AG04450 (cell line): ENCODE results near the gene DNPH1. TPM values are rescaled to one million over a fixed set of nuclear protein-coding genes. Genes with fewer than 3 reads are reported as not detected.

ENCODE experiments used
- CTCF ChIA-PET: fragments of 300-600, 350-600 bp; formaldehyde crosslinking; extraction: SDS; loops from one replicate; lab custom pipeline; 2022; ENCODE audit warnings: antibody characterized with exemption, inconsistent platforms; lab: Charles Lee
- POLR2A ChIA-PET: fragments of 350-600 bp; formaldehyde crosslinking; extraction: SDS; loops from one replicate; lab custom pipeline; 2021; ENCODE audit warnings: antibody characterized with exemption, inconsistent platforms; lab: Yijun Ruan, JAX
- DNase-seq: peaks from one replicate; pipeline ENCODE4 v3.0.0-alpha.2; 2011; ENCODE audit warnings: low read depth, low spot score
- H3K27ac ChIP-seq: one replicate; pipeline ENCODE4 v1.5.1; 2012; ENCODE audit warnings: low read depth, low read length, control low read depth
- H3K27me3 ChIP-seq: one replicate; pipeline ENCODE4 v1.6.0; 2012; ENCODE audit warnings: low read length; ENCODE audit not compliant: control insufficient read depth, insufficient read depth
- H3K4me3 ChIP-seq: 2 replicates; pipeline ENCODE4 v1.5.1; 2011; ENCODE audit warnings: mild to moderate bottlenecking, low read depth, low read length, control low read depth
- H3K9me3 ChIP-seq: 2 replicates; pipeline ENCODE4 v1.5.1; 2012; ENCODE audit warnings: low read length; ENCODE audit not compliant: control insufficient read depth, insufficient read depth
- CTCF ChIP-seq: IDR thresholded peaks from 2 replicates; pipeline ENCODE4 v1.5.1; 2011; ENCODE audit warnings: low read depth, low read length, control low read depth, inconsistent platforms
- polyA plus RNA-seq: library from polyadenylated mRNA; depleted of rRNA; stranded (reverse); fragments of >200 nt; gene quantifications from 2 replicates; pipeline ENCODE4 v1.2.3, GENCODE V29; 2011

DNPH1 gene
- polyA plus RNA-seq, 1 experiment, result 36.9 TPM

GRCh38 chr6:43253401-43253800, 24.1 kb upstream of the DNPH1 start:
- Histone ChIP-seq H3K4me3 (no peak overlapping the region), H3K27me3 (peaks cover 44% of the 10 kb centered on the region), H3K27ac (no peak overlapping the region), H3K9me3 (no peaks in the 10 kb centered on the region)
- CTCF ChIA-PET, result no interaction called here
- POLR2A ChIA-PET, result no interaction called here
- TF ChIP-seq CTCF, result no peak
- DNase-seq, result no peak

GRCh38 chr6:43250992-43251373, 21.7 kb upstream of the DNPH1 start:
- Histone ChIP-seq H3K9me3 (no peaks in the 10 kb centered on the region), H3K4me3 (no peak overlapping the region), H3K27me3 (peaks cover 54% of the 10 kb centered on the region), H3K27ac (no peak overlapping the region)
- ChIA-PET CTCF (interaction anchor here (1.1 kb wide), 1 partner anchor 11 kb away, joined by 7 read pairs; no protein-coding TSS in a partner anchor), POLR2A (no interaction called here)
- TF ChIP-seq CTCF, result no peak
- no peak for DNase-seq

- no peak overlapping the region for H3K27ac ChIP-seq
- CTCF ChIA-PET, result interaction anchor here (2.0 kb wide), 1 partner anchor 19 kb away, joined by 7 read pairs; the partner anchor contains the start of gene DNPH1
- H3K27me3 ChIP-seq, result peaks cover 70% of the 10 kb centered on the region
- no peak overlapping the region for H3K4me3 ChIP-seq
- TF ChIP-seq CTCF, result no peak
- no peaks in the 10 kb centered on the region for H3K9me3 ChIP-seq
- no peak for DNase-seq
- POLR2A ChIA-PET, result no interaction called here
Measured at GRCh38 chr6:43248791-43249190, 19.5 kb upstream of the DNPH1 start.

GRCh38 chr6:43248101-43248500, 18.8 kb upstream of the DNPH1 start:
- DNase-seq, result no peak
- peaks cover 75% of the 10 kb centered on the region for H3K27me3 ChIP-seq
- ChIA-PET POLR2A (no interaction called here), CTCF (interaction anchor here (1.1 to 2.0 kb wide), 2 partner anchors 19 to 86 kb away, joined by 3 to 7 read pairs; partner anchors contain the start of gene DNPH1)
- no peaks in the 10 kb centered on the region for H3K9me3 ChIP-seq
- H3K4me3 ChIP-seq, result no peak overlapping the region
- no peak for TF ChIP-seq CTCF
- no peak overlapping the region for H3K27ac ChIP-seq

DNA sequence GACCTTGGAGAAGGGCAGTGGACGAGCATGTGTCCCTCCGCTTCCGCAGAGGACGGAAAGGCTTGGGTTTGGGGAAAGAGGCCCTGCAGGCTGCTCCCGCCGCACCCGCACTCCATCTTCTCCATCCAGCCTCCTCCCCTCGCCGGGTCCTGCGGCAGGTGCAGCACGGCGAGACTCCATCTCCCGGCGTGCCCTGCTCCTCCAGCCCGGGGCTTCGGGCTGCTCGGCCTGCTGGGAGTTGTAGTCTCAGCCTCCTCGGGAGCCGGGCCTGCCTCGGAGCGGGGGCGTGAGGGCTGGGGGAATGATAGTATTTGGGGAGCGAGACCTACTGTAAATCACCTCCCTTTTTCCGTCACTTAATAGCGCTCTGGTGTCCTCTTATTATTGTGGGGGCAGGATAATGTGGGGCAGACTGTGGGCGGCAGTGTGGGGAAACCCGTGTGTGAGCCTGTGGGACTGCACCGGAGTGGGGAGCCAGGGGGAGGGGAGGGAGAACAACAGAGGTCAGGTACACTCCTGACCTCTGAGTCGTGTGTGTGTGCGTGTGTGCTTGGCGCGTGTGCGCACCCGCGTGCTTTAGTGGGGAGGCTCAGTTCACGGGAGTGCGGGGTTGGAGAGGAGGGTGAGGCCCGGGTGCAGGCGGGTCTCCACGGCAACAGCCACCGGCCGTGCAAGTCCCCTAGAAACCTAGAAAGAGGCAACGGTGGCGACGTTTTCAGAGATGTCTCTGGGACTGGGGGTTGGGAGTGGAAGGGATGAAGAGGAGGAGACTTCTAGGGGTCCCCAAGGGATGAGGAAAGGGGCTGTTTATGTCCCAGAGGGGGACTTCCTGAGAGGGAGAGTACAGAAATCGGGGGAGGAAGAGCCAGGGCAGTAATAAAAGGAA, 18.1 kb upstream of the DNPH1 start:
- H3K4me3 ChIP-seq, result peak overlapping the region; percentile 52
- TF ChIP-seq CTCF, result no peak
- ChIA-PET CTCF (interaction anchor here (1.1 to 2.0 kb wide), 3 partner anchors 17 to 87 kb away, joined by 3 to 7 read pairs (median 3); partner anchors contain the start of gene DNPH1), POLR2A (no interaction called here)
- H3K27ac ChIP-seq, result no peak overlapping the region
- DNase-seq, result no peak
- no peaks in the 10 kb centered on the region for H3K9me3 ChIP-seq
- H3K27me3 ChIP-seq, result peaks cover 81% of the 10 kb centered on the region
